ACC112 (cell line): ENCODE measurements around the gene TMPRSS11D.

Source experiments
- H2AFZ ChIP-seq: fragments of 200-600 bp; sonication (generic); one replicate; pipeline ENCODE4 v1.6.0; 2017; ENCODE audit warnings: antibody characterized with exemption, low read length; ENCODE audit not compliant: unreplicated experiment
- H3K27ac ChIP-seq: fragments of 200-600 bp; sonication (generic); 2 replicates; pipeline ENCODE4 v1.5.1; 2014; ENCODE audit warnings: low read depth, mild to moderate bottlenecking, antibody characterized with exemption, low read length, moderate library complexity
- H3K27me3 ChIP-seq: fragments of 200-600 bp; sonication (generic); 2 replicates; pipeline ENCODE4 v1.6.1; 2014; ENCODE audit warnings: mild to moderate bottlenecking, antibody characterized with exemption, low read length, moderate library complexity, mixed read lengths; ENCODE audit not compliant: insufficient read depth
- H3K36me3 ChIP-seq: fragments of 200-600 bp; sonication (generic); 2 replicates; pipeline ENCODE4 v1.6.1; 2016; ENCODE audit warnings: mild to moderate bottlenecking, antibody characterized with exemption, low read length, moderate library complexity, mixed read lengths; ENCODE audit not compliant: insufficient read depth
- H3K4me1 ChIP-seq: fragments of 200-600 bp; sonication (generic); one replicate; pipeline ENCODE4 v1.6.1; 2016; ENCODE audit warnings: low read length, mixed read lengths; ENCODE audit not compliant: insufficient read depth, unreplicated experiment, control insufficient read depth
- H3K4me3 ChIP-seq: fragments of 200-600 bp; sonication (generic); 2 replicates; pipeline ENCODE4 v1.5.1; 2014; ENCODE audit warnings: mild to moderate bottlenecking, low read depth, low read length
- H3K79me2 ChIP-seq: fragments of 200-600 bp; sonication (generic); one replicate; pipeline ENCODE4 v1.6.0; 2016; ENCODE audit warnings: low read length; ENCODE audit not compliant: control insufficient read depth, unreplicated experiment, insufficient read depth

The TMPRSS11D gene

GRCh38 chr4:67891645-67892044 lies 7.8 kb upstream of the TMPRSS11D start:
- Histone ChIP-seq H3K27me3 (no peaks in the 10 kb centered on the region), H3K79me2 (no peaks in the 10 kb centered on the region), H3K36me3 (no peaks in the 10 kb centered on the region)

GRCh38 chr4:67886281-67886680 lies 2.5 kb upstream of the TMPRSS11D start:
- Histone ChIP-seq H3K4me1 (peaks cover 16% of the 10 kb centered on the region), H2AFZ (peak overlapping the region; percentile 78), H3K27ac (peak overlapping the region; percentile 94), H3K36me3 (no peaks in the 10 kb centered on the region), H3K4me3 (peak overlapping the region; percentile 54; the same call in 1 of the 2 replicates), H3K27me3 (no peaks in the 10 kb centered on the region), H3K79me2 (no peaks in the 10 kb centered on the region)

More at GRCh38 chr4:67891645-67892044, 7.8 kb upstream of the TMPRSS11D start:
- peaks cover 5% of the 10 kb centered on the region for H3K4me1 ChIP-seq
- no peak overlapping the region for H3K4me3 ChIP-seq
- no peak overlapping the region for H2AFZ ChIP-seq
- H3K27ac ChIP-seq = no peak overlapping the region

- no peaks in the 10 kb centered on the region for H3K27me3 ChIP-seq
- H3K79me2 ChIP-seq = no peaks in the 10 kb centered on the region
- peaks cover 16% of the 10 kb centered on the region for H3K4me1 ChIP-seq
- H2AFZ ChIP-seq = peak overlapping the region; percentile 78
- peak overlapping the region; percentile 54; the same call in 1 of the 2 replicates for H3K4me3 ChIP-seq
- peak overlapping the region; percentile 94 for H3K27ac ChIP-seq
- H3K36me3 ChIP-seq = no peaks in the 10 kb centered on the region
Measured at GRCh38 chr4:67885762-67886161, 2.0 kb upstream of the TMPRSS11D start.

- no peak overlapping the region for H3K4me3 ChIP-seq
- H3K4me1 ChIP-seq = peaks cover 16% of the 10 kb centered on the region
- no peak overlapping the region for H3K27ac ChIP-seq
- H2AFZ ChIP-seq = no peak overlapping the region
- no peaks in the 10 kb centered on the region for H3K79me2 ChIP-seq
- no peaks in the 10 kb centered on the region for H3K36me3 ChIP-seq
- H3K27me3 ChIP-seq = no peaks in the 10 kb centered on the region
Measured at GRCh38 chr4:67884701-67885100, 899 bp upstream of the TMPRSS11D start.

- no peak overlapping the region for H3K4me3 ChIP-seq
- no peaks in the 10 kb centered on the region for H3K36me3 ChIP-seq
- H3K79me2 ChIP-seq = no peaks in the 10 kb centered on the region
- H2AFZ ChIP-seq = no peak overlapping the region
- no peaks in the 10 kb centered on the region for H3K27me3 ChIP-seq
- H3K4me1 ChIP-seq = peaks cover 16% of the 10 kb centered on the region
- no peak overlapping the region for H3K27ac ChIP-seq
Measured at GRCh38 chr4:67883458-67883857, 344 bp downstream of the TMPRSS11D start.

GRCh38 chr4:67880866-67881610 lies 2.8 kb downstream of the TMPRSS11D start:
- no peaks in the 10 kb centered on the region for H3K36me3 ChIP-seq
- no peaks in the 10 kb centered on the region for H3K79me2 ChIP-seq
- H3K27ac ChIP-seq = no peak overlapping the region
- no peaks in the 10 kb centered on the region for H3K27me3 ChIP-seq
- H3K4me1 ChIP-seq = peaks cover 7% of the 10 kb centered on the region
- H3K4me3 ChIP-seq = no peak overlapping the region
- no peak overlapping the region for H2AFZ ChIP-seq

GRCh38 chr4:67879486-67879885 lies 4.3 kb downstream of the TMPRSS11D start:
- no peak overlapping the region for H3K27ac ChIP-seq
- H3K4me3 ChIP-seq = no peak overlapping the region
- no peaks in the 10 kb centered on the region for H3K27me3 ChIP-seq
- peaks cover 9% of the 10 kb centered on the region for H3K4me1 ChIP-seq
- no peak overlapping the region for H2AFZ ChIP-seq
- no peaks in the 10 kb centered on the region for H3K79me2 ChIP-seq
- H3K36me3 ChIP-seq = no peaks in the 10 kb centered on the region

- H2AFZ ChIP-seq = no peak overlapping the region
- H3K36me3 ChIP-seq = no peaks in the 10 kb centered on the region
- peaks cover 9% of the 10 kb centered on the region for H3K4me1 ChIP-seq
- H3K79me2 ChIP-seq = no peaks in the 10 kb centered on the region
- peaks cover 8% of the 10 kb centered on the region; the same call in 1 of the 2 replicates for H3K27me3 ChIP-seq
- H3K27ac ChIP-seq = no peak overlapping the region
- H3K4me3 ChIP-seq = no peak overlapping the region
Measured at GRCh38 chr4:67877086-67877485, 6.7 kb downstream of the TMPRSS11D start.

GRCh38 chr4:67874986-67875385 lies 8.8 kb downstream of the TMPRSS11D start:
- no peak overlapping the region for H3K4me3 ChIP-seq
- no peaks in the 10 kb centered on the region for H3K36me3 ChIP-seq
- peaks cover 8% of the 10 kb centered on the region; the same call in 1 of the 2 replicates for H3K27me3 ChIP-seq
- peak overlapping the region; percentile 7; the same call in 1 of the 2 replicates for H3K27ac ChIP-seq
- H3K79me2 ChIP-seq = no peaks in the 10 kb centered on the region
- peak overlapping the region; percentile 55 for H2AFZ ChIP-seq
- H3K4me1 ChIP-seq = peaks cover 9% of the 10 kb centered on the region

GRCh38 chr4:67873116-67873515 lies 10.7 kb downstream of the TMPRSS11D start:
- H2AFZ ChIP-seq = no peak overlapping the region
- H3K27me3 ChIP-seq = peaks cover 8% of the 10 kb centered on the region; the same call in 1 of the 2 replicates
- H3K27ac ChIP-seq = no peak overlapping the region
- H3K4me3 ChIP-seq = no peak overlapping the region
- no peaks in the 10 kb centered on the region for H3K36me3 ChIP-seq
- no peaks in the 10 kb centered on the region for H3K79me2 ChIP-seq
- peaks cover 9% of the 10 kb centered on the region for H3K4me1 ChIP-seq

- no peak overlapping the region for H3K4me3 ChIP-seq
- no peak overlapping the region for H3K27ac ChIP-seq
- H3K27me3 ChIP-seq = peaks cover 8% of the 10 kb centered on the region
- H3K79me2 ChIP-seq = no peaks in the 10 kb centered on the region
- H3K36me3 ChIP-seq = no peaks in the 10 kb centered on the region
- H2AFZ ChIP-seq = no peak overlapping the region
- peaks cover 9% of the 10 kb centered on the region for H3K4me1 ChIP-seq
Measured at GRCh38 chr4:67871867-67872266, 11.9 kb downstream of the TMPRSS11D start.
